Measurements from ENCODE around the gene FAM240A. TPM values are rescaled to one million over a fixed set of nuclear protein-coding genes. Genes with fewer than 3 reads are reported as not detected.

Gene FAM240A
- total RNA-seq, 1 experiment from 2014 or later = not detected

DNA sequence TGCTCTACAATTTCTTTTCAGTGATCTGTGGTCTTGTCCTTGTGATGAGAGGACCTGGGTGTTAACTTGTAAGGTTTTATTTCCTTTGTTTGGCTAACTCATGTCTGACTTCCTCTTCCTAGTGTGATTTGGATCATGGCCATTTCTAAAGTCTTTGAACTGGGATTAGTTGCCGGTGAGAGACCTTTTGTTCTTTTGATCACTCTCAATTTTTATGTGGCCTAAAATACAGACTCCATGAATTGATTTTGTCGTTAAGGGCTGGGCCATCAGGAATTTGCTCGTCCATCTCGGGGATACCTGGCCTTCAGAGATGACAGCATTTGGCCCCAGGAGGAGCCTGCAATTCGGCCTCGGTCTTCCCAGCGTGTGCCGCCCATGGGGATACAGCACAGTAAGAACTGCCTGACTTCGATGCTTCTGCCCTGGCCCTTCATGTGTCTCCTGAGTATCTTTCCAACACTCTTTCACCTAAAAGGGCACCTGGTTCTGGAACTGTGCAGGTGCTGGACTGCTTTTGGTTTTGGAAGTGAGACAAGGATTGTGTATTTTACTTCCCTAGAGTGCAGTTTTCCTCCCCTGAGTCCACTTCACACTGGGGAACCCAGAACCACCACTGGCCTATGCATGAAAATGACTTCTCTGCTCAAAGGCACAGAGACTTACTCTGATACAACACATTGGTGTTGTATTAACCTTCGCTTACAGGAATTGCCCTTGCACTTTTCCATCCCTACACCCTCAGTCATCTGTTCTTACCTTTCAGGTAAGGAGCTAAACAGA lies 33.2 kb upstream of the FAM240A start:
- BruUV-seq (replicated peaks) = no TSS peak
- Histone ChIP-seq H3K79me2 (ENCODE audit: low read length) (no peaks in the 10 kb centered on the region), H3K4me3 (ENCODE audit: low read length) (no peak overlapping the region), H3K9me3 (ENCODE audit: low read length) (no peaks in the 10 kb centered on the region), H3K27me3 (ENCODE audit: low read length) (no peaks in the 10 kb centered on the region), H3F3A (ENCODE audit: low read length, unreplicated experiment) (no peaks in the 10 kb centered on the region), H3K9ac (ENCODE audit: low read length) (no peak overlapping the region), H3K27ac (ENCODE audit: low read length) (no peak overlapping the region), H3K4me1 (ENCODE audit: insufficient read depth, low read length) (no peaks in the 10 kb centered on the region), H3K36me3 (ENCODE audit: low read depth, low read length) (no peaks in the 10 kb centered on the region), H2AFZ (ENCODE audit: low read length) (no peak overlapping the region), H3K4me2 (ENCODE audit: low read length) (no peak overlapping the region), H3K9me2 (replicated peaks; ENCODE audit: low read length) (no peaks in the 10 kb centered on the region), H4K20me1 (ENCODE audit: low read length) (no peaks in the 10 kb centered on the region)
- TF ChIP-seq EZH2 (IDR thresholded peaks at IDR 0.05; ENCODE audit: low read length, unreplicated experiment) (no peak), EZH2phosphoT487 (IDR thresholded peaks at IDR 0.05; ENCODE audit: borderline replicate concordance, low read length) (no peak)
- TF ChIP-seq, protein P1, sequence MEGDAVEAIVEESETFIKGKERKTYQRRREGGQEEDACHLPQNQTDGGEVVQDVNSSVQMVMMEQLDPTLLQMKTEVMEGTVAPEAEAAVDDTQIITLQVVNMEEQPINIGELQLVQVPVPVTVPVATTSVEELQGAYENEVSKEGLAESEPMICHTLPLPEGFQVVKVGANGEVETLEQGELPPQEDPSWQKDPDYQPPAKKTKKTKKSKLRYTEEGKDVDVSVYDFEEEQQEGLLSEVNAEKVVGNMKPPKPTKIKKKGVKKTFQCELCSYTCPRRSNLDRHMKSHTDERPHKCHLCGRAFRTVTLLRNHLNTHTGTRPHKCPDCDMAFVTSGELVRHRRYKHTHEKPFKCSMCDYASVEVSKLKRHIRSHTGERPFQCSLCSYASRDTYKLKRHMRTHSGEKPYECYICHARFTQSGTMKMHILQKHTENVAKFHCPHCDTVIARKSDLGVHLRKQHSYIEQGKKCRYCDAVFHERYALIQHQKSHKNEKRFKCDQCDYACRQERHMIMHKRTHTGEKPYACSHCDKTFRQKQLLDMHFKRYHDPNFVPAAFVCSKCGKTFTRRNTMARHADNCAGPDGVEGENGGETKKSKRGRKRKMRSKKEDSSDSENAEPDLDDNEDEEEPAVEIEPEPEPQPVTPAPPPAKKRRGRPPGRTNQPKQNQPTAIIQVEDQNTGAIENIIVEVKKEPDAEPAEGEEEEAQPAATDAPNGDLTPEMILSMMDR (conservative IDR thresholded peaks at IDR 0.05; ENCODE audit: low read depth, low read length) = no peak
- ChIA-PET POLR2A (ENCODE audit: unreplicated experiment) (no interaction called here), CTCF (no interaction called here)
- intact Hi-C loops (cut with micrococcal nuclease) = no loop called here
- ATAC-seq = no peak; the same call in 1 of the 2 replicates
- no peak for DNase-seq

DNA sequence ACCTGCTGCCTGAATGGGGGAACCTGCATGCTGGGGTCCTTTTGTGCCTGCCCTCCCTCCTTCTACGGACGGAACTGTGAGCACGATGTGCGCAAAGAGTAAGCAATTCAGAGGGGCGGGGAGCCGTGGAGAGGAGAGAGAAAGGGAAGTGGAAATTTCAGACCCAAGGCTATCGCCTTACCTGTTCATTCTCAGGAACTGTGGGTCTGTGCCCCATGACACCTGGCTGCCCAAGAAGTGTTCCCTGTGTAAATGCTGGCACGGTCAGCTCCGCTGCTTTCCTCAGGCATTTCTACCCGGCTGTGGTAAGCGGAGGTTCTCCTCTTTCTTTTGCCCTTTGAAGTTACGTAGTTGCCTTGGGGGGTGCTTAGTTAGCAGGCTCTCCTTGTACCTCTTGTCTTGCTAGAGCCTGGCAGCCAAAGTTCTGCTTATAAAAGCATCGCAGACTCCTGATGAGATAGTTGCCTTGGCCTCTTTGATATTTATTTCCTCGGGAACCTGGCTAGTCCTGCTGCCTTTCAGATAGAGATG lies 32.5 kb upstream of the FAM240A start:
- DNase-seq (no peak), ATAC-seq (no peak)
- no peaks in the 10 kb centered on the region for H3K27me3 ChIP-seq (ENCODE audit: low read length)
- intact Hi-C loops (cut with micrococcal nuclease) = no loop called here
- no peaks in the 10 kb centered on the region for H3K9me3 ChIP-seq (ENCODE audit: low read length)
- H3K36me3 ChIP-seq (ENCODE audit: low read depth, low read length) = no peaks in the 10 kb centered on the region
- H4K20me1 ChIP-seq (ENCODE audit: low read length) = no peaks in the 10 kb centered on the region
- no peak overlapping the region for H3K9ac ChIP-seq (ENCODE audit: low read length)
- CTCF ChIA-PET = no interaction called here
- no TSS peak for BruUV-seq (replicated peaks)
- no peaks in the 10 kb centered on the region for H3K9me2 ChIP-seq (replicated peaks; ENCODE audit: low read length)
- TF ChIP-seq EZH2phosphoT487 (IDR thresholded peaks at IDR 0.05; ENCODE audit: borderline replicate concordance, low read length) (no peak), EZH2 (IDR thresholded peaks at IDR 0.05; ENCODE audit: low read length, unreplicated experiment) (no peak)
- TF ChIP-seq, protein P1 (conservative IDR thresholded peaks at IDR 0.05; ENCODE audit: low read depth, low read length) = no peak
- H3F3A ChIP-seq (ENCODE audit: low read length, unreplicated experiment) = no peaks in the 10 kb centered on the region
- no peak overlapping the region for H2AFZ ChIP-seq (ENCODE audit: low read length)
- H3K4me2 ChIP-seq (ENCODE audit: low read length) = no peak overlapping the region
- H3K4me1 ChIP-seq (ENCODE audit: insufficient read depth, low read length) = no peaks in the 10 kb centered on the region
- no peaks in the 10 kb centered on the region for H3K79me2 ChIP-seq (ENCODE audit: low read length)
- no peak overlapping the region for H3K27ac ChIP-seq (ENCODE audit: low read length)
- POLR2A ChIA-PET (ENCODE audit: unreplicated experiment) = no interaction called here
- H3K4me3 ChIP-seq (ENCODE audit: low read length) = no peak overlapping the region

DNA sequence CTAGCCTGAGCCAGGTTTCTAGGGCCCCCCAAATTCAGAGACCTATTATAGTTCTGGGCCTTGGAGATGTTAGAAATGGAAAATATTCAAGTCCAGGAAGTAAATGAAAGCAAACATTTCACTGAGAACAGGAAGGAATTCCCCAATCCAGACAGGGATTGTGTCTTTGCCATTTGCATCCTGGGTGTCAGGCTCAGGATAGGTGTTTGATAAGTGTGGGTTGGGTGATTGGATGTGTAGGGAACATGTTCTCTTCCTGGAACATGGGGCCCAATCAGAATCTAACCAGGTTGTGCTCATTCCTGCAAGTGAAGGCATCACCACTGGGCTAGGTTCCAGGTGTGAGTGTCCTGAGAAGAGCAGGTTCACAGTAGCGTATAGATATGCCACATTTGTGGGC lies 31.6 kb upstream of the FAM240A start:
- TF ChIP-seq EZH2phosphoT487 (IDR thresholded peaks at IDR 0.05; ENCODE audit: borderline replicate concordance, low read length) (no peak), EZH2 (IDR thresholded peaks at IDR 0.05; ENCODE audit: low read length, unreplicated experiment) (no peak)
- TF ChIP-seq, protein P1 (conservative IDR thresholded peaks at IDR 0.05; ENCODE audit: low read depth, low read length) = no peak
- no TSS peak for BruUV-seq (replicated peaks)
- Histone ChIP-seq H3F3A (ENCODE audit: low read length, unreplicated experiment) (no peaks in the 10 kb centered on the region), H2AFZ (ENCODE audit: low read length) (no peak overlapping the region), H3K9me3 (ENCODE audit: low read length) (no peaks in the 10 kb centered on the region), H3K36me3 (ENCODE audit: low read depth, low read length) (no peaks in the 10 kb centered on the region), H4K20me1 (ENCODE audit: low read length) (no peaks in the 10 kb centered on the region), H3K27me3 (ENCODE audit: low read length) (no peaks in the 10 kb centered on the region), H3K4me2 (ENCODE audit: low read length) (no peak overlapping the region), H3K4me1 (ENCODE audit: insufficient read depth, low read length) (no peaks in the 10 kb centered on the region), H3K4me3 (ENCODE audit: low read length) (no peak overlapping the region), H3K9me2 (replicated peaks; ENCODE audit: low read length) (no peaks in the 10 kb centered on the region), H3K9ac (ENCODE audit: low read length) (no peak overlapping the region), H3K27ac (ENCODE audit: low read length) (no peak overlapping the region), H3K79me2 (ENCODE audit: low read length) (no peaks in the 10 kb centered on the region)
- DNase-seq = no peak
- CTCF ChIA-PET = no interaction called here
- POLR2A ChIA-PET (ENCODE audit: unreplicated experiment) = no interaction called here
- no peak for ATAC-seq
- intact Hi-C loops (cut with micrococcal nuclease) = no loop called here

Data from PC-3 (cell line).